ENCODE measurements around the gene BGLAP. TPM values are rescaled to one million over a fixed set of nuclear protein-coding genes. Genes with fewer than 3 reads are reported as not detected.
A peak's percentile ranks its signal among the peaks of the same experiment; 100 is the strongest.
"Not testable (repeated sequence)": the region's sequence is repeated elsewhere in the genome, so short reads cannot be mapped to it uniquely, and the experiment has no call there.

Gene BGLAP
- total RNA-seq, 1 donor from 2014 or later, result 1.2 TPM

DNA sequence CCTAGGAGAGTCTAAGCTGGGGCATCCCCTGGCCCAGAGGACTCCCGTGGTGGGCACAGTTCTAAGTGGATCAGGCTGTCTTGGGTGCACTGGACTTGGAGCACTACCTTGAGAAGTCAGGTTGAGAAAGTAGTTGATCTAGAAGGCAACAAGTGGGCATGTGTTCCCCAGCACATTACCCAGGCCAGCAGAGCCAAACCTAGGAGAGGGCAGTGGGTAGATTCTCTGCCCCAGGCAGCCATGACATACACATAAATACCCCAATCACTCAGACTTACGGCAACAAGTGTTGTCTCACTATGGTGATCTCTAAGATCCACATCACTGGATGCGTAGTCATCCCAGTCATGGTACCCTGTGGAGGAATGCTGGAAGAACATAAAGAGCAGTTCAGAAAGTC is 30.7 kb upstream of the BGLAP start:
- TF ChIP-seq, protein P1, sequence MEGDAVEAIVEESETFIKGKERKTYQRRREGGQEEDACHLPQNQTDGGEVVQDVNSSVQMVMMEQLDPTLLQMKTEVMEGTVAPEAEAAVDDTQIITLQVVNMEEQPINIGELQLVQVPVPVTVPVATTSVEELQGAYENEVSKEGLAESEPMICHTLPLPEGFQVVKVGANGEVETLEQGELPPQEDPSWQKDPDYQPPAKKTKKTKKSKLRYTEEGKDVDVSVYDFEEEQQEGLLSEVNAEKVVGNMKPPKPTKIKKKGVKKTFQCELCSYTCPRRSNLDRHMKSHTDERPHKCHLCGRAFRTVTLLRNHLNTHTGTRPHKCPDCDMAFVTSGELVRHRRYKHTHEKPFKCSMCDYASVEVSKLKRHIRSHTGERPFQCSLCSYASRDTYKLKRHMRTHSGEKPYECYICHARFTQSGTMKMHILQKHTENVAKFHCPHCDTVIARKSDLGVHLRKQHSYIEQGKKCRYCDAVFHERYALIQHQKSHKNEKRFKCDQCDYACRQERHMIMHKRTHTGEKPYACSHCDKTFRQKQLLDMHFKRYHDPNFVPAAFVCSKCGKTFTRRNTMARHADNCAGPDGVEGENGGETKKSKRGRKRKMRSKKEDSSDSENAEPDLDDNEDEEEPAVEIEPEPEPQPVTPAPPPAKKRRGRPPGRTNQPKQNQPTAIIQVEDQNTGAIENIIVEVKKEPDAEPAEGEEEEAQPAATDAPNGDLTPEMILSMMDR (IDR thresholded peaks at IDR 0.05; ENCODE audit: unreplicated experiment), result no peak
- H3K4me3 Mint-ChIP-seq (ENCODE audit: unreplicated experiment), result no peak overlapping the region
- peaks cover 9% of the 10 kb centered on the region for H3K4me1 Mint-ChIP-seq (ENCODE audit: unreplicated experiment)
- peaks cover 23% of the 10 kb centered on the region for H3K36me3 Mint-ChIP-seq (ENCODE audit: low read depth, unreplicated experiment)
- H3K27me3 Mint-ChIP-seq (ENCODE audit: unreplicated experiment), result peaks cover 10% of the 10 kb centered on the region
- no peak for DNase-seq (ENCODE audit: low spot score)
- peak overlapping the region; percentile 36 for H3K27ac Mint-ChIP-seq (ENCODE audit: unreplicated experiment)
- no peaks in the 10 kb centered on the region for H3K9me3 Mint-ChIP-seq (ENCODE audit: unreplicated experiment)

DNA sequence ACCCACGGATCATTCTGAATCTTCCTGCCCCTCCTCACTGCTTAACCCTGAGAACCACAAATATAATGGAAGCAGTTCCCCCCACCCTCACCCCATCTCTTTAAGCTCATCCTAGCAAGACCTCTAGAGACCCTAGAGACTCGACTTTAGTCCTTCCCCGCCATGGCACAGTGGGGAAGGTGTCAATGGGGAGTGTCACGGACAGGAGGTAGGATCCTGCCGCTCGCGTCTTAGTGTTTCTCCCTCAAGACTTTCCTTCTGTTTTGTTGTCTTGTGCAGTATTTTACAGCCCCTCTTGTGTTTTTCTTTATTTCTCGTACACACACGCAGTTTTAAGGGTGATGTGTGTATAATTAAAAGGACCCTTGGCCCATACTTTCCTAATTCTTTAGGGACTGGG is 29.9 kb upstream of the BGLAP start:
- peak overlapping the region; percentile 95 for H3K4me3 Mint-ChIP-seq (ENCODE audit: unreplicated experiment)
- H3K27ac Mint-ChIP-seq (ENCODE audit: unreplicated experiment), result peak overlapping the region; percentile 98
- H3K27me3 Mint-ChIP-seq (ENCODE audit: unreplicated experiment), result peaks cover 10% of the 10 kb centered on the region
- peaks cover 23% of the 10 kb centered on the region for H3K36me3 Mint-ChIP-seq (ENCODE audit: low read depth, unreplicated experiment)
- DNase-seq (ENCODE audit: low spot score), result no peak
- H3K9me3 Mint-ChIP-seq (ENCODE audit: unreplicated experiment), result no peaks in the 10 kb centered on the region
- TF ChIP-seq, protein P1 (IDR thresholded peaks at IDR 0.05; ENCODE audit: unreplicated experiment), result no peak
- peaks cover 9% of the 10 kb centered on the region for H3K4me1 Mint-ChIP-seq (ENCODE audit: unreplicated experiment)

DNA sequence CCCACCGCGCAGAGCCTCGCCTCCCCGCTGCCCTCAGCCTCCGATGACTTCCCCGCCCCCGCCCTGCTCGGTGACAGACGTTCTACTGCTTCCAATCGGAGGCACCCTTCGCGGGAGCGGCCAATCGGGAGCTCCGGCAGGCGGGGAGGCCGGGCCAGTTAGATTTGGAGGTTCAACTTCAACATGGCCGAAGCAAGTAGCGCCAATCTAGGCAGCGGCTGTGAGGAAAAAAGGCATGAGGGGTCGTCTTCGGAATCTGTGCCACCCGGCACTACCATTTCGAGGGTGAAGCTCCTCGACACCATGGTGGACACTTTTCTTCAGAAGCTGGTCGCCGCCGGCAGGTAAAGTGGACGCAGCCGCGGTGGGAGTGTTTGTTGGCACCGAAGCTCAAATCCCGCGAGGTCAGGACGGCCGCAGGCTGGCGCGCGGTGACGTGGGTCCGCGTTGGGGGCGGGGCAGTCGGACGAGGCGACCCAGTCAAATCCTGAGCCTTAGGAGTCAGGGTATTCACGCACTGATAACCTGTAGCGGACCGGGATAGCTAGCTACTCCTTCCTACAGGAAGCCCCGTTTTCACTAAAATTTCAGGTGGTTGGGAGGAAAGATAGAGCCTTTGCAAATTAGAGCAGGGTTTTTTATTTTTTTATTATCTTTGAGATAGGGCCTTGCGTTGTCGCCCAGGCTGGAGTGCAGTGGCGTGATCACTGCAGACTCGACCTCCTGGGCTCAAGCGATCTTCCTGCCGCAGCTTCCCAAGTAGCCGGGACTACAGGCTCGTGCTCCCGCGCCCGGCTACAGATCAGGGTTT is 28.9 kb upstream of the BGLAP start, which contains the start of gene PMF1:
PMF1 (plus strand) TSS at position 175 of the 811 bp plus-strand sequence; CDS start at position 184, 9 bp downstream.
- peak; percentile 94 for DNase-seq (ENCODE audit: low spot score)
- TF ChIP-seq, protein P1 (IDR thresholded peaks at IDR 0.05; ENCODE audit: unreplicated experiment), result no peak
- H3K36me3 Mint-ChIP-seq (ENCODE audit: low read depth, unreplicated experiment), result peaks cover 17% of the 10 kb centered on the region
- peak within 1 kb of the TSS; percentile 98 for H3K27ac Mint-ChIP-seq (ENCODE audit: unreplicated experiment)
- H3K9me3 Mint-ChIP-seq (ENCODE audit: unreplicated experiment), result no peaks in the 10 kb centered on the region
- peak within 1 kb of the TSS; percentile 95 for H3K4me3 Mint-ChIP-seq (ENCODE audit: unreplicated experiment)
- peaks cover 9% of the 10 kb centered on the region for H3K4me1 Mint-ChIP-seq (ENCODE audit: unreplicated experiment)
- H3K27me3 Mint-ChIP-seq (ENCODE audit: unreplicated experiment), result peaks cover 9% of the 10 kb centered on the region

DNA sequence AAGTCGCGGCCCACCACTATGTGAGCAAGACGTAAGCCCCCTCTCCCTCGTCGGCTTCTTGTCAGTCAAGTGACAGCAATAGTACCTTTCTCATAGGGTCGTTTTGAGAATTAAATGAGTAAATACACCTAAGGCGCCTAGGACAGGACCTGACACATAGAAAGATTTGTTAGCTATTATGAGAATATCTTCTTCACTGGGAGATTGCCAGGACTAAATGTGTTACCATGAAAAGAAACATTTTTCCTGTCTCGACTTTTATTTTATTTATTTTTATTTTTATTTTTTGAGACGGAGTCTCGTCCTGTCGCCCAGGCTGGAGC is 28.4 kb upstream of the BGLAP start:
- peaks cover 9% of the 10 kb centered on the region for H3K27me3 Mint-ChIP-seq (ENCODE audit: unreplicated experiment)
- DNase-seq (ENCODE audit: low spot score), result no peak
- H3K9me3 Mint-ChIP-seq (ENCODE audit: unreplicated experiment), result no peaks in the 10 kb centered on the region
- TF ChIP-seq, protein P1 (IDR thresholded peaks at IDR 0.05; ENCODE audit: unreplicated experiment), result no peak
- peaks cover 14% of the 10 kb centered on the region for H3K36me3 Mint-ChIP-seq (ENCODE audit: low read depth, unreplicated experiment)
- peaks cover 9% of the 10 kb centered on the region for H3K4me1 Mint-ChIP-seq (ENCODE audit: unreplicated experiment)
- peak overlapping the region; percentile 98 for H3K27ac Mint-ChIP-seq (ENCODE audit: unreplicated experiment)
- H3K4me3 Mint-ChIP-seq (ENCODE audit: unreplicated experiment), result peak overlapping the region; percentile 95

DNA sequence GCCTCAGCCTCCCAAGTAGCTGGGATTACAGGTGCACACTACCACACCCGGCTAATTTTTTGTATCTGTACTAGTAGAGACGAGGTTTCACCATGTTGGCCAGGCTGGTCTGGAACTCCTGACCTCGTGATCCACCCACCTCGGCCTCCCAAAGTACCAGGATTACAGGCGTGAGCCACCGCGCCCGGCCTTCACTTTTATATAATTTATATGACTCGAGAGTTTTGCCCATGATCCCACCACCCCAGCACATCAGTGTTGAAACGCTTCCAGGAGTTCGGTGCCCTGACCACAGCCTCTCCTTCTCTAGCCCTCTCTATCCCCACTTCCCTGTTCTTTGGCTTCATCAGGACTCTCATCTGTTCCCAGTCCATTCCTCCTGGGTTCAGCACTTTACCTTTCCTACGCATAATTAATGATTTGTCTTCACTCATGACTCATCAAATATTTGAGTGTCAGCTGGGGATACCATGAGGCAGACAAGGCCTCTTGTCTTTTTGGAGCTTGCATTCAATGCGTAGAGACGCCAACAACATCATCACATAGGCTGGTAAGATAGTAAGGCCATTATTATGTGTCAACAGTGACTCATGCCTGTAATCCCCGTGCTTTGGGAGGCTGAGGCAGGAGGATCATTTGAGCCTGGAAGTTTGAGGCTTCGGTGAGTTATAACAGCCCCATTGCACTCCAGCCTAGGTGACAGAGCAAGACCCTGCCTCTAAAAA is 27.8 kb upstream of the BGLAP start:
- Mint-ChIP-seq H3K27me3 (ENCODE audit: unreplicated experiment) (peaks cover 7% of the 10 kb centered on the region), H3K4me3 (ENCODE audit: unreplicated experiment) (peak overlapping the region; percentile 78), H3K4me1 (ENCODE audit: unreplicated experiment) (peaks cover 9% of the 10 kb centered on the region), H3K36me3 (ENCODE audit: low read depth, unreplicated experiment) (peaks cover 8% of the 10 kb centered on the region), H3K9me3 (ENCODE audit: unreplicated experiment) (no peaks in the 10 kb centered on the region), H3K27ac (ENCODE audit: unreplicated experiment) (peak overlapping the region; percentile 62)
- DNase-seq (ENCODE audit: low spot score), result no peak
- TF ChIP-seq, protein P1 (IDR thresholded peaks at IDR 0.05; ENCODE audit: unreplicated experiment), result no peak

DNA sequence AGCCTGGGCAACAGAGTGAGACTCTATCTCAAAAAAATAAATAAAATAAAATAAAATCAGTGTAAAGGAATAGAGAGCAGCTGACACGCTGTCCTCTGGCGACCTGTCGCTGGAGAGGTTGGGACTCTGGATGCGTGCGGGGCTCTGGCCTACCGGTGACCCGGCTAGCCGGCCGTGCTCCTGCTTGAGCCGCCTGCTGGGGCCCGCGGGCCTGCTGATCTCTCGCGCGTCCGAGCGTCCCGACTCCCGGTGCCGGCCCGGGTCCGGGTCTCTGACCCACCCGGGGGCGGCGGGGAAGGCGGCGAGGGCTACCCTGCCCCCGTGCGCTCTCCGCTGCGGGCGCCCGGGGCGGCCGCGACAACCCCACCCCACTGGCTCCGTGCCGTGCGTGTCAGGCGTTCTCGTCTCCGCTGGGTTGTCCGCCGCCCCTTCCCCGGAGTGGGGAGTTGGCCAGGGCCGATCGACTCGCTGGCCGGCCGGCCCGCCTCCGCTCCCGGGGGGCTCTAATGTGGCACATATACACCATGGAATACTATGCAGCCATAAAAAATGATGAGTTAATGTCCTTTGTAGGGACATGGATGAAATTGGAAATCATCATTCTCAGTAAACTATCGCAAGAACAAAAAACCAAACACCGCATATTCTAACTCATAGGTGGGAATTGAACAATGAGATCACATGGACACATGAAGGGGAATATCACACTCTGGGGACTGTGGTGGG is 25.5 kb upstream of the BGLAP start:
- not testable (repeated sequence) for DNase-seq (ENCODE audit: low spot score); H3K36me3 Mint-ChIP-seq (ENCODE audit: low read depth, unreplicated experiment); H3K27me3 Mint-ChIP-seq (ENCODE audit: unreplicated experiment); H3K27ac Mint-ChIP-seq (ENCODE audit: unreplicated experiment); H3K4me1 Mint-ChIP-seq (ENCODE audit: unreplicated experiment); H3K4me3 Mint-ChIP-seq (ENCODE audit: unreplicated experiment); H3K9me3 Mint-ChIP-seq (ENCODE audit: unreplicated experiment)
